Measurements from ENCODE around the gene FCSK.

FCSK gene

GRCh38 chr16:70465999-70466804, 11.8 kb downstream of the FCSK start:
- no peak overlapping the region for H3K4me3 ChIP-seq (ENCODE audit: low read depth, low read length)
- no peak for TF ChIP-seq CTCF (IDR thresholded peaks at IDR 0.05; ENCODE audit: low read depth, low read length)

DNA sequence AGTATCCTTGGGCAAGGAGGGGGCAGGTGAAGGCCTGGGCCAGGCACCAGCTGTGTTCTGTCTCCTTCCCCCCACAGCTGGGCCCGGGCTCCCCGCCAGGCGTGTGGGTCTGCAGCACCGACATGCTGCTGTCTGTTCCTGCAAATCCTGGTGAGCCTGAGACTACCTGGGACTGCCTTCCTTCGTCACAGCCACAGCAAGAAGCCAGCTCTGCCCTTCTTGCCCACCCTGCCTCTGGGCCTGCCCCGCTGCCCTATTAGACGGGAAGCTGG, 12.3 kb downstream of the FCSK start:
- H3K4me3 ChIP-seq (ENCODE audit: low read depth, low read length) = no peak overlapping the region
- no peak for TF ChIP-seq CTCF (IDR thresholded peaks at IDR 0.05; ENCODE audit: low read depth, low read length)

GRCh38 chr16:70467113-70467512, 12.7 kb downstream of the FCSK start:
- no peak overlapping the region for H3K4me3 ChIP-seq (ENCODE audit: low read depth, low read length)
- TF ChIP-seq CTCF (IDR thresholded peaks at IDR 0.05; ENCODE audit: low read depth, low read length) = no peak

DNA sequence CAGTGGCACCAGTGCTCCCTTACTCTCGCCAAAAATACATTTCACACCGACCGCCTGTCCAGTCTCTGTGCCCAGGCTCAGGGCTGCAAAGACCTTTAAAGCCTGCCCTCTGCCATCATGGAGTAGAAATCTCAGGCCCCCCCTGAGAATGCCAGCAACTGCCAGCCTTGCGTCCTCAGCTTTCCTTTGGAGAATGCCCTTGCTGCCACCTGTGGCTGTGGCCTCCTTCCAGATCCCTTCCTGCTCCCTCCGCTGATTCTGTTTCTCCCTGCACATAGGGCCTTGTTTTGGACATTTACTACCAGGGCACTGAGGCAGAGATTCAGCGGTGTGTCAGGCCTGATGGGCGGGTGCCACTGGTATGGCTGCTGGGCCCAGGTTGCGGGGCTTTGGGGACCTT, 13.2 kb downstream of the FCSK start:
- H3K4me3 ChIP-seq (ENCODE audit: low read depth, low read length) = no peak overlapping the region
- no peak for TF ChIP-seq CTCF (IDR thresholded peaks at IDR 0.05; ENCODE audit: low read depth, low read length)

DNA sequence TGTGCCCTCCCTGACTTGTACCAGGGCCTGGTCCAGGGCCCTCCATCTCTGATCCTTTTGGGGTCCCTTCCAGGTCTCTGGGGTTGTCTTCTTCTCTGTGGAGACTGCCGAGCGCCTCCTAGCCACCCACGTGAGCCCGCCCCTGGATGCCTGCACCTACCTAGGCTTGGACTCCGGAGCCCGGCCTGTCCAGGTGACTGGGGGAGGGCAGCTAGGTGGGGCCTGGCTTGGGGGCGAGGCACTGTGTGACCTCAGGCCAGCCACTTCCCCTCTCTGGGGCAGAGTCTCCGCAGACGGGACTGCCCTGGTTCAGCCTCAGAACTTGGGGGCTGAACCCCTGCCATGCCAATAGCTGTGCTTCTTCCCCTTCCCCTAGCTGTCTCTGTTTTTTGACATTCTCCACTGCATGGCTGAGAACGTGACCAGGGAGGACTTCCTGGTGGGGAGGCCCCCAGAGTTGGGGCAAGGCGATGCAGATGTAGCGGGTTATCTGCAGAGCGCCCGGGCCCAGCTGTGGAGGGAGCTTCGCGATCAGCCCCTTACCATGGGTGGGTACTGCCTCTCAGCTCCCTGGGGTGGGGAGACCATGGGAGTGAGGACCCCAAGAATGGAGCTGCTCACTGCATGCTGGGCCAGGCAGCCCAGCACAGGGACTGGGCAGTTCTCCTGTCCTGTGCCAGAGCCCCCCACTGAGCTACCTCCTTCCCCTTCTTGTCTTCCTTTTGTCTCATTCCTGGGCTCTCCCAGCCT, 14.6 kb downstream of the FCSK start:
- no peak for TF ChIP-seq CTCF (IDR thresholded peaks at IDR 0.05; ENCODE audit: low read depth, low read length)
- no peak overlapping the region for H3K4me3 ChIP-seq (ENCODE audit: low read depth, low read length)

GRCh38 chr16:70470141-70470926, 15.9 kb downstream of the FCSK start:
- no peak overlapping the region for H3K4me3 ChIP-seq (ENCODE audit: low read depth, low read length)
- no peak for TF ChIP-seq CTCF (IDR thresholded peaks at IDR 0.05; ENCODE audit: low read depth, low read length)

All from WI38 (cell line).